Measurements from ENCODE around the gene CCDC30. TPM values are rescaled to one million over a fixed set of nuclear protein-coding genes. Genes with fewer than 3 reads are reported as not detected.

Gene CCDC30
- total and polyA plus RNA-seq, 10 of the 15 experiments (the other 5 are each of a cell fraction or from before 2014, with no cell fraction given), result 0.46 to 1.8 (median 1.0) TPM

- no peak for TF ChIP-seq E2F8 (IDR thresholded peaks at IDR 0.05; ENCODE audit: low read depth, partially characterized antibody)
- TF ChIP-seq ZNF687 (IDR thresholded peaks at IDR 0.05), result no peak
Observed at GRCh38 chr1:42551180-42551579, 88.1 kb downstream of the CCDC30 start (continued).

GRCh38 chr1:42551590-42551989 lies 88.5 kb downstream of the CCDC30 start:
- Histone ChIP-seq H2AFZ (ENCODE audit: control insufficient read depth, low read depth, low read length) (no peak overlapping the region), H3K27ac (ENCODE audit: control insufficient read depth, insufficient read depth) (no peak overlapping the region), H3K79me2 (ENCODE audit: control insufficient read depth, insufficient read depth, low read length) (no peaks in the 10 kb centered on the region), H3K4me3 (no peak overlapping the region), H3K9ac (ENCODE audit: control insufficient read depth, insufficient read depth, low read length) (no peak overlapping the region), H3K9me3 (replicated peaks; ENCODE audit: control insufficient read depth, insufficient read depth, low read length) (no peaks in the 10 kb centered on the region), H4K20me1 (ENCODE audit: control insufficient read depth, insufficient read depth) (no peaks in the 10 kb centered on the region), H3K4me1 (ENCODE audit: control insufficient read depth, insufficient read depth, low read length) (no peaks in the 10 kb centered on the region), H3K27me3 (replicated peaks in 1 of 2; ENCODE audit: control insufficient read depth in 2 of 2, insufficient read depth in 2 of 2, low read length in 1 of 2) (no peaks in the 10 kb centered on the region), H3K4me2 (ENCODE audit: control insufficient read depth, insufficient read depth) (no peak overlapping the region), H3K36me3 (ENCODE audit: control insufficient read depth in 2 of 2, insufficient read depth in 2 of 2, low read length in 1 of 2) (no peaks in the 10 kb centered on the region)
- SMC1A ChIA-PET (ENCODE audit: uncharacterized antibody, unreplicated experiment), result no interaction called here
- intact Hi-C loops (cut with micrococcal nuclease; ENCODE audit: unreplicated experiment) (no loop called here), in situ Hi-C loops (cut with MboI) (no loop called here)
- TF ChIP-seq JUND (IDR thresholded peaks at IDR 0.05; ENCODE audit: low read depth, low read length), result no peak
- TF ChIP-seq TCF3 (IDR thresholded peaks at IDR 0.05; ENCODE audit: borderline replicate concordance, insufficient read depth, low read depth, low read length), result no peak
- no peak for TF ChIP-seq RELA (IDR thresholded peaks at IDR 0.05; ENCODE audit: borderline replicate concordance, partially characterized antibody)
- TF ChIP-seq TCF12 (IDR thresholded peaks at IDR 0.05; ENCODE audit: low read depth, low read length), result no peak
- TF ChIP-seq JUNB (IDR thresholded peaks at IDR 0.05), result no peak
- TF ChIP-seq SP1 (IDR thresholded peaks at IDR 0.05; ENCODE audit: low read depth, low read length), result no peak
- no peak for TF ChIP-seq ESRRA (IDR thresholded peaks at IDR 0.05; ENCODE audit: low read length)
- no peak for TF ChIP-seq MAX (IDR thresholded peaks at IDR 0.05; ENCODE audit: low read depth, low read length)
- TF ChIP-seq BHLHE40 (IDR thresholded peaks at IDR 0.05; ENCODE audit: borderline replicate concordance in 1 of 2, low read depth in 2 of 2, low read length in 1 of 2), result no peak
- TF ChIP-seq HDAC6 (IDR thresholded peaks at IDR 0.05; ENCODE audit: unreplicated experiment), result no peak
- TF ChIP-seq EP300 (IDR thresholded peaks at IDR 0.05; ENCODE audit: borderline replicate concordance in 1 of 2, control insufficient read depth in 1 of 2, low read depth in 2 of 2, low read length in 2 of 2), result no peak
- TF ChIP-seq MYC (IDR thresholded peaks at IDR 0.05; ENCODE audit: insufficient read depth, insufficient read length, insufficient replicate concordance, low read length, severe bottlenecking), result no peak
- no peak for TF ChIP-seq IRF3 (IDR thresholded peaks at IDR 0.05)
- RAD21 ChIA-PET (ENCODE audit: unreplicated experiment), result no interaction called here
- ATAC-seq (no peak), DNase-seq (ENCODE audit: low read depth, low spot score) (no peak), FAIRE-seq (no peak)
- POLR2A ChIA-PET, result no interaction called here
- 30% methylated on average over 3 of the region's 3 CpGs for WGBS (ENCODE audit: insufficient coverage, insufficient replicate concordance, low lambda C conversion rate, missing lambda C conversion rate)
- BruUV-seq (replicated peaks), result no TSS peak
- CTCF ChIA-PET, result interaction anchor here (0.6 kb wide), 1 partner anchor 70 kb away, joined by 3 read pairs; no protein-coding TSS in a partner anchor

Data from GM12878 (cell line).